Measurements from ENCODE around the gene HIPK2. TPM values are rescaled to one million over a fixed set of nuclear protein-coding genes. Genes with fewer than 3 reads are reported as not detected.

The HIPK2 gene
- total RNA-seq, 4 donors from 2014 or later: 20.9 to 40.9 (median 26.7) TPM

- Histone ChIP-seq H3K9me3 (no peaks in the 10 kb centered on the region), H3K27me3 (no peaks in the 10 kb centered on the region), H3K4me1 (peaks cover 27 to 56% (median 31%) of the 10 kb centered on the region in 4 donors), H3K27ac (replicated peaks in 1 of 4) (no peak overlapping the region), H3K36me3 (peaks cover 0 to 56% (median 31%) of the 10 kb centered on the region in 4 donors), H3K4me3 (no peak overlapping the region)
- TF ChIP-seq POLR2AphosphoS5 (IDR thresholded peaks at IDR 0.05): no peak
- TF ChIP-seq EP300 (IDR thresholded peaks at IDR 0.05): no peak
- TF ChIP-seq, protein P1, sequence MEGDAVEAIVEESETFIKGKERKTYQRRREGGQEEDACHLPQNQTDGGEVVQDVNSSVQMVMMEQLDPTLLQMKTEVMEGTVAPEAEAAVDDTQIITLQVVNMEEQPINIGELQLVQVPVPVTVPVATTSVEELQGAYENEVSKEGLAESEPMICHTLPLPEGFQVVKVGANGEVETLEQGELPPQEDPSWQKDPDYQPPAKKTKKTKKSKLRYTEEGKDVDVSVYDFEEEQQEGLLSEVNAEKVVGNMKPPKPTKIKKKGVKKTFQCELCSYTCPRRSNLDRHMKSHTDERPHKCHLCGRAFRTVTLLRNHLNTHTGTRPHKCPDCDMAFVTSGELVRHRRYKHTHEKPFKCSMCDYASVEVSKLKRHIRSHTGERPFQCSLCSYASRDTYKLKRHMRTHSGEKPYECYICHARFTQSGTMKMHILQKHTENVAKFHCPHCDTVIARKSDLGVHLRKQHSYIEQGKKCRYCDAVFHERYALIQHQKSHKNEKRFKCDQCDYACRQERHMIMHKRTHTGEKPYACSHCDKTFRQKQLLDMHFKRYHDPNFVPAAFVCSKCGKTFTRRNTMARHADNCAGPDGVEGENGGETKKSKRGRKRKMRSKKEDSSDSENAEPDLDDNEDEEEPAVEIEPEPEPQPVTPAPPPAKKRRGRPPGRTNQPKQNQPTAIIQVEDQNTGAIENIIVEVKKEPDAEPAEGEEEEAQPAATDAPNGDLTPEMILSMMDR (IDR thresholded peaks at IDR 0.05): no peak
- TF ChIP-seq POLR2A (IDR thresholded peaks at IDR 0.05; ENCODE audit: low read depth): no peak
- WGBS: 96% methylated on average over 3 of the region's 3 CpGs
- no peak for DNase-seq (ENCODE audit: extremely low spot score)
- intact Hi-C loops (cut with DNase I): no loop called here
Observed at GRCh38 chr7:139710036-139710435, 67.8 kb downstream of the HIPK2 start.

GRCh38 chr7:139709485-139709884 lies 68.3 kb downstream of the HIPK2 start:
- Histone ChIP-seq H3K36me3 (peaks cover 0 to 50% (median 26%) of the 10 kb centered on the region in 4 donors), H3K4me1 (peaks cover 30 to 58% (median 33%) of the 10 kb centered on the region in 4 donors), H3K4me3 (no peak overlapping the region), H3K27me3 (no peaks in the 10 kb centered on the region), H3K9me3 (no peaks in the 10 kb centered on the region), H3K27ac (replicated peaks in 1 of 4) (no peak overlapping the region)
- intact Hi-C loops (cut with DNase I): loop anchor here (10.0 kb wide), 1 partner anchor 65 kb away; the partner anchor contains the start of gene HIPK2
- 68% methylated on average over 2 of the region's 2 CpGs for WGBS
- no peak for TF ChIP-seq POLR2AphosphoS5 (IDR thresholded peaks at IDR 0.05)
- TF ChIP-seq, protein P1 (IDR thresholded peaks at IDR 0.05): no peak
- no peak for TF ChIP-seq POLR2A (IDR thresholded peaks at IDR 0.05; ENCODE audit: low read depth)
- TF ChIP-seq EP300 (IDR thresholded peaks at IDR 0.05): no peak
- DNase-seq (ENCODE audit: extremely low spot score): no peak

GRCh38 chr7:139708541-139708940 lies 69.3 kb downstream of the HIPK2 start:
- no peak for DNase-seq (ENCODE audit: extremely low spot score)
- Histone ChIP-seq H3K4me1 (peaks cover 25 to 56% (median 33%) of the 10 kb centered on the region in 4 donors), H3K36me3 (peaks cover 0 to 41% (median 19%) of the 10 kb centered on the region in 4 donors), H3K27me3 (no peaks in the 10 kb centered on the region), H3K27ac (replicated peaks in 1 of 4) (no peak overlapping the region), H3K4me3 (no peak overlapping the region), H3K9me3 (no peaks in the 10 kb centered on the region)
- no peak for TF ChIP-seq EP300 (IDR thresholded peaks at IDR 0.05)
- TF ChIP-seq POLR2AphosphoS5 (IDR thresholded peaks at IDR 0.05): no peak
- TF ChIP-seq, protein P1 (IDR thresholded peaks at IDR 0.05): no peak
- intact Hi-C loops (cut with DNase I): loop anchor here (10.0 kb wide), 1 partner anchor 66 kb away; the partner anchor contains the start of gene HIPK2
- WGBS: 85% methylated on average over 5 of the region's 6 CpGs

DNA sequence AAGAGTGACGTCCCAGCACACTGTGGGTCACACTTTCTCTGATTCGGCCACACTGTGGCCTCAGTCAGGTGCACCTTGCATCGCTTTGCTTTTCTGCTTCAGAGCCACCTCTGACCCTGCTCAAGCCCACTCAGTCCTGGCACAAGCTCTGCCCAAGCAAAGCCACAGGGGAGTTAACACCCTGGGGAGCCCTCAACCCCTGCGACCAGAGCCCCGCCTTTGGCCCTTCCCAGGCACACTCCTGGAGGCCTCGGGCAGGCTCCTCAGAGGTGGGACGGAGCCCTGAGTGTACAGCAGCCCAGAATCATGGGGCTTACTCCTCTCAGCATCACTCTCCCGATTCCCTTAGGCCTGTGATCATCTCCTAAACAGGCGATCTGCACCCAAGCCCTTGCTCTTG lies 71.0 kb downstream of the HIPK2 start:
- DNase-seq (ENCODE audit: extremely low spot score): no peak
- H3K27ac ChIP-seq (replicated peaks in 1 of 4): no peak overlapping the region
- intact Hi-C loops (cut with DNase I): loop anchor here (10.0 kb wide), 1 partner anchor 68 kb away; the partner anchor contains the start of gene HIPK2
- no peak for TF ChIP-seq POLR2A (IDR thresholded peaks at IDR 0.05; ENCODE audit: low read depth)
- no peak for TF ChIP-seq EP300 (IDR thresholded peaks at IDR 0.05)
- TF ChIP-seq, protein P1 (IDR thresholded peaks at IDR 0.05): no peak
- no peak for TF ChIP-seq POLR2AphosphoS5 (IDR thresholded peaks at IDR 0.05)
- H3K4me1 ChIP-seq: peaks cover 41 to 64% (median 45%) of the 10 kb centered on the region in 4 donors
- H3K27me3 ChIP-seq: no peaks in the 10 kb centered on the region
- no peaks in the 10 kb centered on the region for H3K9me3 ChIP-seq
- H3K36me3 ChIP-seq: peaks cover 0 to 28% (median 14%) of the 10 kb centered on the region in 4 donors
- no peak overlapping the region for H3K4me3 ChIP-seq
- WGBS: 77% methylated on average over 5 of the region's 9 CpGs
